ENCODE data around the gene DIRAS1.

The DIRAS1 gene

GRCh38 chr19:2711875-2712205, 9.3 kb downstream of the DIRAS1 start:
- TF ChIP-seq CEBPB (IDR thresholded peaks at IDR 0.05) (no peak), USF1 (IDR thresholded peaks at IDR 0.05) (no peak), RAD21 (IDR thresholded peaks at IDR 0.05; ENCODE audit: low read depth) (no peak), TCF12 (IDR thresholded peaks at IDR 0.05; ENCODE audit: low read depth) (no peak)

- TF ChIP-seq USF1 (IDR thresholded peaks at IDR 0.05), result no peak
- no peak for TF ChIP-seq YY1 (IDR thresholded peaks at IDR 0.05; ENCODE audit: low read depth)
- no peak for TF ChIP-seq CREB1 (IDR thresholded peaks at IDR 0.05; ENCODE audit: low read depth)
- no peak for TF ChIP-seq MAX (IDR thresholded peaks at IDR 0.05)
- TF ChIP-seq RAD21 (IDR thresholded peaks at IDR 0.05; ENCODE audit: low read depth), result no peak
- TF ChIP-seq NFIC (IDR thresholded peaks at IDR 0.05), result no peak
- TF ChIP-seq FOXM1 (IDR thresholded peaks at IDR 0.05; ENCODE audit: borderline replicate concordance, low read depth), result no peak
- TF ChIP-seq CEBPB (IDR thresholded peaks at IDR 0.05), result no peak
- TF ChIP-seq EGR1 (IDR thresholded peaks at IDR 0.05), result no peak
- no peak for TF ChIP-seq TAF1 (IDR thresholded peaks at IDR 0.05; ENCODE audit: low read depth)
- no peak for TF ChIP-seq EP300 (IDR thresholded peaks at IDR 0.05; ENCODE audit: borderline replicate concordance)
- no peak for TF ChIP-seq ZBTB7A (IDR thresholded peaks at IDR 0.05; ENCODE audit: low read depth)
- no peak for TF ChIP-seq TCF12 (IDR thresholded peaks at IDR 0.05; ENCODE audit: low read depth)
- no peak for TF ChIP-seq REST (IDR thresholded peaks at IDR 0.05; ENCODE audit: low read depth)
- no peak for TF ChIP-seq TEAD4 (IDR thresholded peaks at IDR 0.05)
Measured at GRCh38 chr19:2711172-2711874, 9.8 kb downstream of the DIRAS1 start.

GRCh38 chr19:2706251-2706650, 14.9 kb downstream of the DIRAS1 start:
- TF ChIP-seq FOXM1 (IDR thresholded peaks at IDR 0.05; ENCODE audit: borderline replicate concordance, low read depth) (no peak), TCF12 (IDR thresholded peaks at IDR 0.05; ENCODE audit: low read depth) (no peak), RAD21 (IDR thresholded peaks at IDR 0.05; ENCODE audit: low read depth) (no peak), TEAD4 (IDR thresholded peaks at IDR 0.05) (no peak), EGR1 (IDR thresholded peaks at IDR 0.05) (no peak), CREB1 (IDR thresholded peaks at IDR 0.05; ENCODE audit: low read depth) (no peak), YY1 (IDR thresholded peaks at IDR 0.05; ENCODE audit: low read depth) (no peak), REST (IDR thresholded peaks at IDR 0.05; ENCODE audit: low read depth) (no peak), ZBTB7A (IDR thresholded peaks at IDR 0.05; ENCODE audit: low read depth) (no peak), USF1 (IDR thresholded peaks at IDR 0.05) (no peak), NFIC (IDR thresholded peaks at IDR 0.05) (no peak), EP300 (IDR thresholded peaks at IDR 0.05; ENCODE audit: borderline replicate concordance) (no peak), CEBPB (IDR thresholded peaks at IDR 0.05) (no peak), MAX (IDR thresholded peaks at IDR 0.05) (no peak), TAF1 (IDR thresholded peaks at IDR 0.05; ENCODE audit: low read depth) (no peak)

GRCh38 chr19:2703691-2704216, 17.4 kb downstream of the DIRAS1 start:
- TF ChIP-seq FOXM1 (IDR thresholded peaks at IDR 0.05; ENCODE audit: borderline replicate concordance, low read depth) (no peak), CREB1 (IDR thresholded peaks at IDR 0.05; ENCODE audit: low read depth) (no peak), ZBTB7A (IDR thresholded peaks at IDR 0.05; ENCODE audit: low read depth) (no peak), EP300 (IDR thresholded peaks at IDR 0.05; ENCODE audit: borderline replicate concordance) (no peak), MAX (IDR thresholded peaks at IDR 0.05) (no peak), CEBPB (IDR thresholded peaks at IDR 0.05) (no peak), USF1 (IDR thresholded peaks at IDR 0.05) (no peak)

GRCh38 chr19:2703077-2703437, 18.1 kb downstream of the DIRAS1 start:
- TF ChIP-seq YY1 (IDR thresholded peaks at IDR 0.05; ENCODE audit: low read depth), result no peak
- TF ChIP-seq EGR1 (IDR thresholded peaks at IDR 0.05), result no peak
- TF ChIP-seq RAD21 (IDR thresholded peaks at IDR 0.05; ENCODE audit: low read depth), result no peak
- TF ChIP-seq USF1 (IDR thresholded peaks at IDR 0.05), result no peak
- no peak for TF ChIP-seq NFIC (IDR thresholded peaks at IDR 0.05)
- TF ChIP-seq CEBPB (IDR thresholded peaks at IDR 0.05), result no peak
- TF ChIP-seq MAX (IDR thresholded peaks at IDR 0.05), result no peak
- no peak for TF ChIP-seq TAF1 (IDR thresholded peaks at IDR 0.05; ENCODE audit: low read depth)
- TF ChIP-seq FOXM1 (IDR thresholded peaks at IDR 0.05; ENCODE audit: borderline replicate concordance, low read depth), result no peak
- no peak for TF ChIP-seq REST (IDR thresholded peaks at IDR 0.05; ENCODE audit: low read depth)
- TF ChIP-seq TEAD4 (IDR thresholded peaks at IDR 0.05), result no peak
- no peak for TF ChIP-seq ZBTB7A (IDR thresholded peaks at IDR 0.05; ENCODE audit: low read depth)
- TF ChIP-seq CREB1 (IDR thresholded peaks at IDR 0.05; ENCODE audit: low read depth), result no peak
- TF ChIP-seq TCF12 (IDR thresholded peaks at IDR 0.05; ENCODE audit: low read depth), result no peak
- no peak for TF ChIP-seq EP300 (IDR thresholded peaks at IDR 0.05; ENCODE audit: borderline replicate concordance)
